Measurements from ENCODE around the gene MAN1B1. TPM values are rescaled to one million over a fixed set of nuclear protein-coding genes. Genes with fewer than 3 reads are reported as not detected.

The MAN1B1 gene
- total RNA-seq, 1 experiment from 2014 or later = 50.9 TPM

- intact Hi-C loops (cut with micrococcal nuclease) = no loop called here
- POLR2A ChIA-PET = interaction anchor here (0.6 to 3.1 kb wide), 15 partner anchors 11 to 905 kb away, joined by 3 to 20 read pairs (median 4); partner anchors contain the start of genes ANAPC2, LRRC26, SSNA1 and TUBB4B
Observed at GRCh38 chr9:137149942-137150616, 63.3 kb downstream of the MAN1B1 start.

More at GRCh38 chr9:137149942-137150616, 63.3 kb downstream of the MAN1B1 start:
- Histone ChIP-seq H3K9ac (ENCODE audit: low read length) (peak overlapping the region; percentile 50), H3K27ac (ENCODE audit: low read depth, low read length) (peak overlapping the region; percentile 47), H3K79me2 (ENCODE audit: insufficient read depth, low read length) (no peaks in the 10 kb centered on the region), H3K4me3 (replicated peaks in 1 of 2; ENCODE audit: low read depth in 1 of 2, low read length in 2 of 2) (no peak overlapping the region; a peak in 1 of 4 replicates), H3K27me3 (ENCODE audit: insufficient read depth, low read length) (no peaks in the 10 kb centered on the region), H3K9me3 (ENCODE audit: control insufficient read depth in 1 of 2, insufficient read depth in 1 of 2, low read depth in 1 of 2, low read length in 2 of 2) (no peaks in the 10 kb centered on the region; a peak in 1 of 4 replicates), H4K20me1 (ENCODE audit: insufficient read depth) (no peaks in the 10 kb centered on the region), H3K36me3 (ENCODE audit: control insufficient read depth in 1 of 2, insufficient read depth in 2 of 2, low read length in 2 of 2) (no peaks in the 10 kb centered on the region), H3K9me2 (ENCODE audit: insufficient read depth) (no peaks in the 10 kb centered on the region), H3K4me2 (ENCODE audit: low read length) (peak overlapping the region; percentile 63), H3K4me1 (ENCODE audit: control insufficient read depth in 1 of 2, insufficient read depth in 2 of 2, low read length in 2 of 2) (peaks cover 12 to 22% of the 10 kb centered on the region in 2 experiments), H2AFZ (ENCODE audit: low read depth, low read length, poor library complexity, severe bottlenecking) (no peak overlapping the region)
- no TSS peak for BruUV-seq (replicated peaks)
- TF ChIP-seq ELF1 (IDR thresholded peaks at IDR 0.05; ENCODE audit: borderline replicate concordance, low read depth) (no peak), MAX (IDR thresholded peaks at IDR 0.05) (no peak), RAD21 (IDR thresholded peaks at IDR 0.05; ENCODE audit: low read depth) (no peak), ZNF274 (IDR thresholded peaks at IDR 0.05; ENCODE audit: low read depth, low read length) (no peak), CBX3 (IDR thresholded peaks at IDR 0.05; ENCODE audit: low read depth) (no peak), YY1 (IDR thresholded peaks at IDR 0.05; ENCODE audit: extremely low read depth, insufficient replicate concordance, low read depth, low read length) (no peak), EGR1 (IDR thresholded peaks at IDR 0.05; ENCODE audit: low read depth) (no peak), CTCF (IDR thresholded peaks at IDR 0.05 in 2 of 3, conservative IDR thresholded peaks at IDR 0.05 in 1 of 3; ENCODE audit: borderline replicate concordance in 1 of 3, insufficient read depth in 1 of 3, low read depth in 2 of 3, low read length in 2 of 3) (no peak), EZH2 (IDR thresholded peaks at IDR 0.05) (no peak)
- ChIA-PET RAD21 (ENCODE audit: low non-redundant PET in 1 of 2, low total read pairs in 2 of 2, uncharacterized antibody in 2 of 2, unreplicated experiment in 2 of 2) (interaction anchor here in 1 of 2 experiments (1.0 to 1.2 kb wide), 2 partner anchors 12 to 121 kb away, joined by 3 read pairs; no protein-coding TSS in a partner anchor), CTCF (interaction anchor here (0.7 to 2.7 kb wide), 14 partner anchors 11 to 1219 kb away, joined by 3 to 15 read pairs (median 8); partner anchors contain the start of genes ANAPC2, MAN1B1, RNF224 and SSNA1)
- DNase-seq (ENCODE audit: low read depth, low spot score) = peak; percentile 81
- peak; percentile 62 for ATAC-seq

All from HCT116 (cell line).